HepG2 (cell line): Measurements from ENCODE around the gene EPB41. TPM values are rescaled to one million over a fixed set of nuclear protein-coding genes. Genes with fewer than 3 reads are reported as not detected.

Source experiments
- ATAC-seq: fragments of 200-7000 bp; cut with Tn5 transposase; 3 replicates; pipeline ENCODE4 v1.9.1; 2020; ENCODE audit warnings: mild to moderate bottlenecking, moderate library complexity
- BruUV-seq: library from RNA; stranded (reverse); fragments of 400-500 nt; replicated peaks from 2 replicates; lab custom pipeline; 2021; lab: Mats Ljungman, UMichigan
- CTCF ChIA-PET: fragments of 300-600 bp; formaldehyde crosslinking; extraction: SDS; loops from one replicate; lab custom pipeline; 2021; ENCODE audit warnings: low total read pairs, inconsistent platforms, low intra/inter-chr PET ratio; lab: Yijun Ruan, JAX
- POLR2A ChIA-PET: fragments of 350-600 bp; sonication (Branson Sonifier 250); formaldehyde crosslinking; loops from one replicate; lab custom pipeline; 2020; ENCODE audit warnings: antibody characterized with exemption, inconsistent platforms; lab: Yijun Ruan, JAX
- DNase-seq: peaks from one replicate; pipeline ENCODE4 v3.0.0-alpha.2; 2015; ENCODE audit warnings: low spot score
- FAIRE-seq: peaks from 3 replicates; lab custom pipeline; 2011; peaks lifted over from hg19 to GRCh38; lab: Jason Lieb, UNC
- H2AFZ ChIP-seq: one replicate; pipeline ENCODE4 v1.6.1; 2011; ENCODE audit warnings: low read length, inconsistent platforms
- H3K27ac ChIP-seq: fragments of 300-600 bp; 3 replicates; pipeline ENCODE4 v1.8.0; 2011; ENCODE audit warnings: mixed run types, mild to moderate bottlenecking, mixed read lengths, low read length, inconsistent platforms; ENCODE audit not compliant: insufficient read depth; ENCODE audit errors: extremely low read length
- H3K27me3 ChIP-seq, 2 experiments: fragments of 200-600 bp in 1 of 2; 2 replicates in 1 of 2; 3 replicates in 1 of 2; pipeline versions ENCODE4 v1.6.0 to v1.8.0; 2011; ENCODE audit warnings: low read length in 2 of 2, mild to moderate bottlenecking in 2 of 2, moderate library complexity in 2 of 2, inconsistent platforms in 1 of 2; ENCODE audit not compliant: insufficient read depth in 2 of 2, control insufficient read depth in 1 of 2
- H3K36me3 ChIP-seq, 2 experiments: fragments of 200-600 bp in 1 of 2; replicated peaks in 1 of 2; 2 replicates in 1 of 2; 3 replicates in 1 of 2; pipeline versions ENCODE4 v1.5.1 to v1.8.0; 2011; ENCODE audit warnings: low read length in 2 of 2, inconsistent platforms in 1 of 2; ENCODE audit not compliant: insufficient read depth in 2 of 2, control insufficient read depth in 1 of 2
- H3K4me1 ChIP-seq: 2 replicates; pipeline ENCODE4 v1.5.1; 2012; ENCODE audit warnings: low read length, inconsistent platforms; ENCODE audit not compliant: insufficient read depth
- H3K4me2 ChIP-seq: 2 replicates; pipeline ENCODE4 v1.6.0; 2011; ENCODE audit warnings: low read depth, low read length, inconsistent platforms
- H3K4me3 ChIP-seq, 3 experiments: fragments of 200-600 bp in 1 of 3; sonication (generic), shearing (Covaris generic) in 1 of 3; replicated peaks in 1 of 3; 2 replicates each; pipeline ENCODE4 v1.5.1; 2011 to 2016; ENCODE audit warnings: low read length in 3 of 3, inconsistent platforms in 2 of 3, low read depth in 2 of 3, mild to moderate bottlenecking in 2 of 3, control low read depth in 1 of 3, mixed read lengths in 1 of 3; ENCODE audit not compliant: insufficient read depth in 1 of 3
- H3K79me2 ChIP-seq: one replicate; pipeline ENCODE4 v1.6.1; 2011; ENCODE audit warnings: low read length, inconsistent platforms; ENCODE audit not compliant: insufficient read depth
- H3K9ac ChIP-seq: 2 replicates; pipeline ENCODE4 v1.6.0; 2011; ENCODE audit warnings: mild to moderate bottlenecking, low read depth, low read length, inconsistent platforms; ENCODE audit not compliant: insufficient read depth
- H3K9me3 ChIP-seq: 2 replicates; pipeline ENCODE4 v1.5.1; 2012; ENCODE audit warnings: mild to moderate bottlenecking, low read length
- H4K20me1 ChIP-seq: 2 replicates; pipeline ENCODE4 v1.6.0; 2011; ENCODE audit warnings: inconsistent platforms, mild to moderate bottlenecking, low read length, moderate library complexity; ENCODE audit not compliant: insufficient read depth
- ASH2L ChIP-seq: fragments of 300-600, 200-600 bp; sonication (generic); IDR thresholded peaks from 2 replicates; pipeline ENCODE4 v1.7.0; 2017; ENCODE audit warnings: low read depth, mild to moderate bottlenecking, moderate library complexity, mixed read lengths, low read length; ENCODE audit not compliant: insufficient read length
- CBX2 ChIP-seq, 2 experiments: fragments of 200-600 bp in 1 of 2; sonication (generic); formaldehyde crosslinking in 1 of 2; IDR thresholded peaks; 2 replicates each; pipeline versions ENCODE4 v1.7.0 to v1.8.1; 2018 to 2022; ENCODE audit warnings: low read depth in 2 of 2, low read length in 1 of 2, mild to moderate bottlenecking in 1 of 2, missing genetic modification reagents in 1 of 2
- HNF4A ChIP-seq: sonication (generic); formaldehyde crosslinking; IDR thresholded peaks from 2 replicates; pipeline ENCODE4 v1.4.0; 2020; ENCODE audit warnings: missing genetic modification reagents
- HNF4G ChIP-seq, 2 experiments: sonication (generic) in 1 of 2; formaldehyde crosslinking in 1 of 2; IDR thresholded peaks; 2 replicates each; pipeline versions ENCODE4 v1.4.0 to v1.6.1; 2011 to 2020; ENCODE audit warnings: borderline replicate concordance in 2 of 2, low read depth in 2 of 2, mild to moderate bottlenecking in 2 of 2, low read length in 1 of 2, missing genetic modification reagents in 1 of 2, moderate library complexity in 1 of 2
- POLR2A ChIP-seq, 2 experiments: IDR thresholded peaks; 2 replicates each; pipeline ENCODE4 v1.6.1; 2011; ENCODE audit warnings: low read depth in 2 of 2, low read length in 2 of 2, mild to moderate bottlenecking in 1 of 2, moderate library complexity in 1 of 2; ENCODE audit not compliant: insufficient read depth in 1 of 2
- POLR2G ChIP-seq: fragments of 200-400 bp; formaldehyde crosslinking; IDR thresholded peaks from 2 replicates; pipeline ENCODE4 v1.6.1; 2018; ENCODE audit warnings: mild to moderate bottlenecking, low read depth, low read length, moderate library complexity
- TEAD3 ChIP-seq: optimal IDR thresholded peaks from 2 replicates; pipeline ENCODE3; 2016; ENCODE audit warnings: borderline replicate concordance
- ZNF350 ChIP-seq: sonication (generic); formaldehyde crosslinking; IDR thresholded peaks from 2 replicates; pipeline ENCODE4 v1.4.0; 2020; ENCODE audit warnings: mild to moderate bottlenecking, low read depth, missing genetic modification reagents, borderline replicate concordance
- ZNF607 ChIP-seq: sonication (generic); formaldehyde crosslinking; IDR thresholded peaks from 2 replicates; pipeline ENCODE4 v1.5.1; 2020; ENCODE audit warnings: missing genetic modification reagents, mild to moderate bottlenecking, borderline replicate concordance
- WGBS: methylation state at CpG from one replicate; pipeline ENCODE4 v1.1.6; 2017; ENCODE audit warnings: low lambda C conversion rate; 5-methylcytosine and 5-hydroxymethylcytosine counted together
- in situ Hi-C: cut with HindIII; loops from 2 replicates; pipeline ENCODE4 v1.10.0; 2017; ENCODE audit warnings: low pct_unique_long_range_greater_than_20kb; ENCODE audit not compliant: extremely low pct_ligation_motif_present
- intact Hi-C: fragments of 100-400 bp; cut with micrococcal nuclease; formaldehyde crosslinking; loops from one replicate; pipeline ENCODE4 v1.10.0; 2022; ENCODE audit not compliant: unreplicated experiment
- polyA plus RNA-seq, 8 experiments: library from polyadenylated mRNA; depleted of rRNA in 3 of 8; stranded (reverse) in 7 of 8; unstranded in 1 of 8; fragments of >200 nt; fragmentation: Illumina TruSeq in 4 of 8; extraction: Trizol in 4 of 8; gene quantifications; 2 replicates each; pipeline versions ENCODE4 v1.2.1 to v1.2.3, GENCODE V29; 2011 to 2016; ENCODE audit warnings: low read depth in 4 of 8, missing spikeins in 1 of 8, mixed read lengths in 1 of 8; ENCODE audit not compliant: insufficient read depth in 1 of 8
- total RNA-seq, 5 experiments: library from RNA; depleted of rRNA; stranded (reverse); fragments of >200 nt; fragmentation: Illumina TruSeq; extraction: Trizol; gene quantifications; 2 replicates each; pipeline ENCODE4 v1.2.3, GENCODE V29; 2016; ENCODE audit warnings: low read depth in 1 of 5
- TF ChIP-seq, protein P1 (sequence below): sonication (generic); formaldehyde crosslinking; conservative IDR thresholded peaks from 2 replicates; pipeline ENCODE4 v1.4.0; 2020; ENCODE audit warnings: mild to moderate bottlenecking, missing genetic modification reagents, moderate library complexity
- TF ChIP-seq, protein P2 (sequence below): sonication (generic); formaldehyde crosslinking; IDR thresholded peaks from 2 replicates; pipeline ENCODE4 v1.4.0; 2020; ENCODE audit warnings: mild to moderate bottlenecking, missing genetic modification reagents
- TF ChIP-seq, protein P3 (sequence below): sonication (generic); formaldehyde crosslinking; IDR thresholded peaks from 2 replicates; pipeline ENCODE4 v1.8.1; 2023; ENCODE audit warnings: mild to moderate bottlenecking, missing genetic modification reagents

Gene EPB41
- total and polyA plus RNA-seq, 2 of the 13 experiments (the other 11 are each of a cell fraction or from before 2014, with no cell fraction given): 34.5 to 46.7 TPM

DNA sequence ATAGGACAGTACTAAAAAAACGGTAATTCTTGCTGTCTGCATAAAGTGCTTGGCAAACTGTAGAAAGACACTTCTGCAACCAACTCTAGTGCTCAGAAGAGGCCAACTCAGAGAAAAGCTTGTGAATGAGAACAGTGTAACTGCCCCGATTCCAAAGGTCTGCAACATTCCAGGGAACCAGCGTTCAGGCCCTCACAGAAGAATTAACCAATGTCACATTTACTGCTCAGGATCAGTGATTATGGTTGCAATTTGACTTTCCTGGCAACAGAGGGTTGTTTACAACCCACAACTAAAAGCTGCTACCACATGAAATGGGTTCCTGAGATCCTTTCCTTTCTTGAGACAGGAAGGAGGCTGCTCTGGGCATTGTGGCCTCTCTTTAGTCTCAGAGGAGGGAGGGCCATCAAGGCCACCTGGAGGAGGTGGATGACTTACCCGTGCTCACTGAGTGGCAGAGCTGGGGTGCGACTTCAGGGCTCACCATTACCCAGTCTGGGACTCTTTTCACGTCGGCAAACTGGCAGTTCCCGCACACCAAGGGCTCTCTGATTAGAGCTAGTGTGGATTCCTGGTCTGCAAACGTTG lies 252.0 kb downstream of the EPB41 start:
- no TSS peak for BruUV-seq
- in situ Hi-C loops (no loop called here), intact Hi-C loops (no loop called here)
- Histone ChIP-seq H3K36me3 (peaks cover 16 to 72% of the 10 kb centered on the region in 2 experiments), H4K20me1 (peaks cover 46% of the 10 kb centered on the region), H3K4me3 (no peak overlapping the region), H3K9ac (peak overlapping the region; percentile 21; the same call in 1 of the 2 replicates), H3K27me3 (no peaks in the 10 kb centered on the region), H3K4me2 (peak overlapping the region; percentile 40), H3K79me2 (peaks cover 94% of the 10 kb centered on the region), H3K4me1 (peaks cover 52% of the 10 kb centered on the region), H2AFZ (no peak overlapping the region), H3K9me3 (no peaks in the 10 kb centered on the region), H3K27ac (peak overlapping the region; percentile 69)
- peak; percentile 94 for ATAC-seq
- peak; percentile 74 for FAIRE-seq
- peak; percentile 49 for DNase-seq
- WGBS: 35% methylated on average over 5 of the region's 9 CpGs
- ChIA-PET POLR2A (interaction anchor here (1.7 to 1.9 kb wide), 2 partner anchors 11 to 15 kb away, joined by 3 to 13 read pairs; partner anchors contain the start of gene SRSF4), CTCF (no interaction called here)
- TF ChIP-seq ZNF607 (0 out of 2 replicates have a peak, but pooled peaks have one; percentile 21), HNF4A (CRISPR knock-in tag) (0 out of 2 replicates have a peak, but pooled peaks have one; percentile 41), HNF4G (IDR thresholded peaks at IDR 0.05; ENCODE audit: borderline replicate concordance, low read depth, low read length) (peak; percentile 41; the same call in 1 of the 2 replicates), HNF4G (CRISPR knock-in tag; IDR thresholded peaks at IDR 0.05; ENCODE audit: borderline replicate concordance, low read depth) (no peak), TEAD3 (CRISPR knock-in tag) (peak; percentile 96), POLR2G (0 out of 2 replicates have a peak, but pooled peaks have one; percentile 20), ZNF350 (CRISPR knock-in tag) (no peak), ASH2L (peak; percentile 30), CBX2 (IDR thresholded peaks at IDR 0.05; ENCODE audit: low read depth, low read length) (no peak), CBX2 (CRISPR knock-in tag; IDR thresholded peaks at IDR 0.05; ENCODE audit: low read depth) (no peak), POLR2A (IDR thresholded peaks at IDR 0.05; ENCODE audit: insufficient read depth in 1 of 2, low read depth in 2 of 2, low read length in 2 of 2) (peak in 1 of 2 experiments; percentile 37; a peak in 1 of 4 replicates)
- TF ChIP-seq, protein P1, sequence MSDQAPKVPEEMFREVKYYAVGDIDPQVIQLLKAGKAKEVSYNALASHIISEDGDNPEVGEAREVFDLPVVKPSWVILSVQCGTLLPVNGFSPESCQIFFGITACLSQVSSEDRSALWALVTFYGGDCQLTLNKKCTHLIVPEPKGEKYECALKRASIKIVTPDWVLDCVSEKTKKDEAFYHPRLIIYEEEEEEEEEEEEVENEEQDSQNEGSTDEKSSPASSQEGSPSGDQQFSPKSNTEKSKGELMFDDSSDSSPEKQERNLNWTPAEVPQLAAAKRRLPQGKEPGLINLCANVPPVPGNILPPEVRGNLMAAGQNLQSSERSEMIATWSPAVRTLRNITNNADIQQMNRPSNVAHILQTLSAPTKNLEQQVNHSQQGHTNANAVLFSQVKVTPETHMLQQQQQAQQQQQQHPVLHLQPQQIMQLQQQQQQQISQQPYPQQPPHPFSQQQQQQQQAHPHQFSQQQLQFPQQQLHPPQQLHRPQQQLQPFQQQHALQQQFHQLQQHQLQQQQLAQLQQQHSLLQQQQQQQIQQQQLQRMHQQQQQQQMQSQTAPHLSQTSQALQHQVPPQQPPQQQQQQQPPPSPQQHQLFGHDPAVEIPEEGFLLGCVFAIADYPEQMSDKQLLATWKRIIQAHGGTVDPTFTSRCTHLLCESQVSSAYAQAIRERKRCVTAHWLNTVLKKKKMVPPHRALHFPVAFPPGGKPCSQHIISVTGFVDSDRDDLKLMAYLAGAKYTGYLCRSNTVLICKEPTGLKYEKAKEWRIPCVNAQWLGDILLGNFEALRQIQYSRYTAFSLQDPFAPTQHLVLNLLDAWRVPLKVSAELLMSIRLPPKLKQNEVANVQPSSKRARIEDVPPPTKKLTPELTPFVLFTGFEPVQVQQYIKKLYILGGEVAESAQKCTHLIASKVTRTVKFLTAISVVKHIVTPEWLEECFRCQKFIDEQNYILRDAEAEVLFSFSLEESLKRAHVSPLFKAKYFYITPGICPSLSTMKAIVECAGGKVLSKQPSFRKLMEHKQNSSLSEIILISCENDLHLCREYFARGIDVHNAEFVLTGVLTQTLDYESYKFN (CRISPR knock-in tag): 0 out of 2 replicates have a peak, but pooled peaks have one; percentile 17
- TF ChIP-seq, protein P2, sequence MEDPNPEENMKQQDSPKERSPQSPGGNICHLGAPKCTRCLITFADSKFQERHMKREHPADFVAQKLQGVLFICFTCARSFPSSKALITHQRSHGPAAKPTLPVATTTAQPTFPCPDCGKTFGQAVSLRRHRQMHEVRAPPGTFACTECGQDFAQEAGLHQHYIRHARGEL: no peak
- TF ChIP-seq, protein P3, sequence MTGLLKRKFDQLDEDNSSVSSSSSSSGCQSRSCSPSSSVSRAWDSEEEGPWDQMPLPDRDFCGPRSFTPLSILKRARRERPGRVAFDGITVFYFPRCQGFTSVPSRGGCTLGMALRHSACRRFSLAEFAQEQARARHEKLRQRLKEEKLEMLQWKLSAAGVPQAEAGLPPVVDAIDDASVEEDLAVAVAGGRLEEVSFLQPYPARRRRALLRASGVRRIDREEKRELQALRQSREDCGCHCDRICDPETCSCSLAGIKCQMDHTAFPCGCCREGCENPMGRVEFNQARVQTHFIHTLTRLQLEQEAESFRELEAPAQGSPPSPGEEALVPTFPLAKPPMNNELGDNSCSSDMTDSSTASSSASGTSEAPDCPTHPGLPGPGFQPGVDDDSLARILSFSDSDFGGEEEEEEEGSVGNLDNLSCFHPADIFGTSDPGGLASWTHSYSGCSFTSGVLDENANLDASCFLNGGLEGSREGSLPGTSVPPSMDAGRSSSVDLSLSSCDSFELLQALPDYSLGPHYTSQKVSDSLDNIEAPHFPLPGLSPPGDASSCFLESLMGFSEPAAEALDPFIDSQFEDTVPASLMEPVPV (CRISPR knock-in tag): no peak
